GM12892 (cell line): ENCODE results near the gene AP3S2.

ENCODE experiments used
- POLR2A ChIP-seq: IDR thresholded peaks from 2 replicates; pipeline ENCODE4 v1.6.1; 2011; ENCODE audit warnings: low read depth, low read length, control low read depth
- POLR2AphosphoS5 ChIP-seq: IDR thresholded peaks from 2 replicates; pipeline ENCODE4 v1.6.1; 2011; ENCODE audit warnings: low read depth, low read length, control low read depth
- TAF1 ChIP-seq: IDR thresholded peaks from 2 replicates; pipeline ENCODE4 v1.6.1; 2011; ENCODE audit warnings: low read depth, mild to moderate bottlenecking, control low read depth, low read length, borderline replicate concordance

- TF ChIP-seq POLR2AphosphoS5 (no peak), POLR2A (no peak), TAF1 (no peak)
These were observed 75.5 kb downstream of the AP3S2 start for GRCh38 chr15:89818287-89818686.
